DMS114 treated with DMSO at 0.1 percent for 48 hours (cell line): ENCODE data around the gene SLC27A2.
"Not testable (repeated sequence)": the region's sequence is repeated elsewhere in the genome, so short reads cannot be mapped to it uniquely, and the experiment has no call there.

Experiments
- DNase-seq: peaks from one replicate; lab custom pipeline; 2025; ENCODE audit not compliant: unreplicated experiment; lab: John Stamatoyannopoulos, UW

SLC27A2 gene

GRCh38 chr15:50163719-50164410, 18.1 kb upstream of the SLC27A2 start:
- no peak for DNase-seq

- DNase-seq: no peak
Observed at GRCh38 chr15:50164458-50164857, 17.5 kb upstream of the SLC27A2 start.

- no peak for DNase-seq
Observed at GRCh38 chr15:50166216-50166615, 15.8 kb upstream of the SLC27A2 start.

- no peak for DNase-seq
Observed at GRCh38 chr15:50167110-50167509, 14.9 kb upstream of the SLC27A2 start.

GRCh38 chr15:50168379-50168778, 13.6 kb upstream of the SLC27A2 start:
- no peak for DNase-seq

GRCh38 chr15:50168783-50169411, 13.1 kb upstream of the SLC27A2 start:
- no peak for DNase-seq

- not testable (repeated sequence) for DNase-seq
Observed at GRCh38 chr15:50172360-50172895, 9.6 kb upstream of the SLC27A2 start.

DNA sequence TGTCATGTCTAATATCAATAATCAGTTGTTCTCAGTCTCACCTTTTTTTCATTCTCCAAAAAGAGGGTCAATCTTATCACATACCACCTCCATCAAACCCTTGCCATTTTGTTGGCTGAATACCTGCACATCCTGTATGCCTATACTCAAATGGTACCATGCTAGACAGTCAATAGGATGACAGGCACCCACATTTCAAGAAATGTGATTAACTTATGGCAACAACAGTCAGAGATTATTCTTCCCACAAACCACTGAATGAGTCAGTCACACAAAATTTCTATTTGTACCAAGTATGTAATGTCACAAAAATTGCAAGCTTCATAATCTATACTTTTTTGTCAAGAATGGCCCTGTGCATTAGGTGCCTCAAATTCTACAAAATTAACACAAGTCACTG, 5.1 kb upstream of the SLC27A2 start:
- no peak for DNase-seq

- no peak for DNase-seq
Observed at GRCh38 chr15:50180091-50180490, 1.9 kb upstream of the SLC27A2 start.

- DNase-seq: no peak
Observed at GRCh38 chr15:50180582-50180981, 1.4 kb upstream of the SLC27A2 start.

GRCh38 chr15:50181201-50181968, 611 bp upstream of the SLC27A2 start:
- DNase-seq: no peak

- peak; percentile 13 for DNase-seq
Observed at GRCh38 chr15:50182219-50183013, 420 bp downstream of the SLC27A2 start.

DNA sequence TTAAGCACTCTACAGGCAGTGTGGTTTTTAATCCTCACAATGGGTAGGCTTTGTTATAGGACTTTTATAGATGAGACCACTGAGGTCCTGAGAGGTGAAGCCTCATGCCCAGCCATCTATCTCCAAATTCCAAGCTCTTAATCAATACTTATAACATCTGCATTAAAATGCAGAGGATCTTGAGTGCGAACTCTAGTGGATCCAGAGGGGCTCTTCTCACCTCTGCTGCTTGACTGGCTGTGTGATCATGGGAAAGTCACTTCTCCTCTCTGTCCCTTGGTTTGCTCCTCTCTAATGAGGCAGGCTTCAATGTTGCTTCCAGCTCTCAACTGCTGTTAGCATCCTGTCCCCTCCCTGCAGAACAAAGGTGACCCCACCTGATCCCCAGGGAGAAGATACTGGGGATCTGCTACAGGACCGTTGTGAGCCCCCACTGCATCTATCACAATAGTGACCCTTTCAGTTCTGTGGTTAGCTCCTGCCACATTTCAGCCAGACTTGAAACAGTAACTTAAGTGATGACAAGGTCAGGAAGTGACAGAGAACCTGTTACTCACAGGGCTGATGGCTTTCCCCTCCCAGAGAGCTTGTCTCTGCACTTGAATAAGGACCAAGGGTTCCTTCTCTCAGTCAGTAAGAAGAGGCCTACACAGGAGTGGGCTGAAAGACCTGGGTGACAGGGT, 1.3 kb downstream of the SLC27A2 start:
- DNase-seq: no peak

DNA sequence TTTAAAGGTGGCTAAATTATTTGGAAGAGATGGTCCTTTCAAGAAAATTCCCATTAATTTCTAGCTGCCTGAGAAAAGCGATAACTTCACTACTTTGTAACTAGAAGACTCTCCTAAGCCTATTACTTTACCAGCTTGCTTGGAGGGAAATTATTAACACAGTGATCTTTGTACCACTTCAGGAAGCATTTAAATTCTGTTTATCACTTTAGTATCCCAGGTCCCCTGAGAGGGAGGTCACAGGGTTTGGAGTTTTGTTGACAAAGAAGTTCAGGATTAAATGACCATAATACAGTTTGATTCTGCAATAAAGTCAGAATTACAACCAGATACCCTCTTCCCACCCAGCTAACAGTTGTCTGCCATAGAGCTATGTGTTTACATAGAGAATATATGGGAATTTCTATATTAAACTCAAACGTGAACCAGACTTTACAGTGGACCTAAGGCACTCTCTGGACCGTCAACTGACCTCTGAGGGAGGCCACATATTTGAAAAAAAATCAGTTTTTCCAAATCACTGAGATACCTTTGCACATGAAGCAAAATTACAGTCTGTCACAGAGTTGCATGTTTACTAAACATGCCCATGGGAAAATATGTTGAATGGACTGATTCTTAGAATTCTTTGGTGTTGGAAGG, 3.0 kb downstream of the SLC27A2 start:
- no peak for DNase-seq

DNA sequence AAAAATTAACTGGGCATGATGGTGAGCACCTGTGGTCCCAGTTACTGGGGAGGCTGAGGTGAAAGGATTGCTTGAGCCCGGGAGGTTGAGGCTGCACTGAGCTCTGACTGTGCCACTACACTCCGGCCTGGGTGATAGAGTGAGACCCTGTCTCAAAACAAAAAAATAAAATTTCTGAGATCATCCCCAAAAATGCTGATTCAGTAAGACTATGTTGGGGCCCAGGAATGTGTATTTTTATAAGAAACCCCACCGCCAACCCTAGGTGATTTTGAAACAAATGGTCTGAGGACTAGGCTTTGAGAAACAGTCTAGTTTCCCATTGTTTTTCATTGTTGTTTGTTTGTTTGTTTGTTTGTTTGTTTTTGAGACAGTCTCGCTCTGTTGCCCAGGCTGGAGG, 4.1 kb downstream of the SLC27A2 start:
- DNase-seq: no peak

GRCh38 chr15:50186752-50187151, 4.8 kb downstream of the SLC27A2 start:
- no peak for DNase-seq

DNA sequence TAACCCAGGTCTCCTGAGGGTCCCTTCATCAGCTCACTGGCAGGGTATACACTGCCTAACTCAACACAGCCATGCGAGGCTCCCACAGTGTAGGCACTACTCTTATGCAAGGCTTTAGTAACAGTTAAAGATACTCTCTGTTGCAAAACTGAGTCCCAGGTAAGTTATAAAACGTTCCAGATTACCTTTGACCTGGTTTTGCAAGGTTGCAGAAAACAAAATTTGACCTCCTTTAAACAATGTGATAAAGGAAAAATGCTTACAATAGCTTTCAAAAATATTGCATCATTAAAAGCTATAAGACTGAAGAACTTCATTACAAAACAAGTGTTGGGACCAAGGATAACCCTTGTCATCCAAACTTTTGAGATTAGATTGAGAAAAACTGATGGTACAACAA, 5.5 kb downstream of the SLC27A2 start:
- DNase-seq: no peak

DNA sequence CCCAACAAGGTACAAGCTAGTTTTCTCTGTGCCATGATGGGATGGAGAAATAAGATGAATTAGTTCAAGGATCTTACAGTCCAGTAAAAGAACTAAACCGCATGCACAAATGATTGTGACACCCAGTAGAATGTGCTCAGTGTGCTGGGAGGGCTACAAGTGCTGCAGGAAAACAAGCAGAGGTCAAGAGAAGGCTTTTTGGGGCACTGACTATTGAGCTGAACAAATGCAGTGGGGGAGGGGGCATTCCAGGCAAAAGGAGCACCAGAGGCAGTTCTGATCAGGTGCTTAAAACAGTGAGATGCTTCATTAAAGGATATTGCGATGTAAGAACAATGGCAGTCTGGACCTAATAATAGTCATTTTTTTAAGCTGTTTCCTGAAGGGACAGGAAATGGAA, 6.0 kb downstream of the SLC27A2 start:
- DNase-seq: no peak

DNA sequence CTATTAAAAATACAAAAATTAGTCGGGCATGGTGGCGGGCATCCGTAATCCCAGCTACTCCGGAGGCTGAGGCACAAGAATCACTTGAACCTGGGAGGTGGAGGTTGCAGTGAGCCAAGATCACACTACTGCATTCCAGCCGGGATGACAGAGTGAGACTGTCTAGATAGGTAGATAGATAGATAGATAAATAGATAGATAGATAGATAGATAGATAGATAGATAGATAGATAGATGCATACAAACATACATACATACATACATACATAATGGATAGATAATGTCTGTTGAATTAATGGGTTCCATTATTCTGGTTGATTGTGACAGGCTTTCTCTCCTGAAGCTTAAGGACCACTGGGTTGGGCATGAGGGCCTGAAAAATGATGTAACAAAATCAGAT, 6.8 kb downstream of the SLC27A2 start:
- not testable (repeated sequence) for DNase-seq

DNA sequence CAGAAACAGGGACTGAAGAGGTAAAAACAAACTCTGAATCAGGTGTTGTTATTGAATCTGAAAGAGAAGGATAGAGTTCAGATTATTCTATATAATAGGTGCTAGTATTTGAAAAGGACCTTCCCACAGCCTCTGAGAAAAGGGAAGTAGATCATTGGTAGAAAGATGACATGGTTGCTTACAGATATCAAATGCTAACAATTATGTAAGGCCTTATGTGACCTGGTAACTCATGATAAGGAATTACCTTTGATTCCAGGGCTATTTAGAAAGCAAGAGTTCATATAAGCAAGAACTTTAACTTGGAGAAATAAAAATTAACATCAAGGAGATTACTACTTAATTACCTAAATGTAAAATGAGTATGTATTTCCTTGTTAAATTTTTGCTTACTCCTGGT, 7.6 kb downstream of the SLC27A2 start:
- DNase-seq: no peak
